Coronary artery (tissue), 2 donors: ENCODE measurements around the gene IRF9.

Experiments used
- DNase-seq: peaks from one replicate; pipeline ENCODE4 v3.0.0-alpha.2; 2017; ENCODE audit warnings: low spot score
- H3K27ac ChIP-seq, 2 donors: fragments of 200-600 bp; sonication (generic); one replicate each; pipeline ENCODE4 v1.5.1; 2016 to 2019
- H3K4me3 ChIP-seq: fragments of 200-600 bp; sonication (generic); 2 replicates; pipeline ENCODE4 v1.5.1; 2016; ENCODE audit warnings: mild to moderate bottlenecking, moderate library complexity
- TF ChIP-seq, protein P1 (sequence below): fragments of 200-600 bp; sonication (generic); IDR thresholded peaks from one replicate; pipeline ENCODE4 v1.5.1; 2019; ENCODE audit warnings: antibody characterized with exemption

The IRF9 gene

DNA sequence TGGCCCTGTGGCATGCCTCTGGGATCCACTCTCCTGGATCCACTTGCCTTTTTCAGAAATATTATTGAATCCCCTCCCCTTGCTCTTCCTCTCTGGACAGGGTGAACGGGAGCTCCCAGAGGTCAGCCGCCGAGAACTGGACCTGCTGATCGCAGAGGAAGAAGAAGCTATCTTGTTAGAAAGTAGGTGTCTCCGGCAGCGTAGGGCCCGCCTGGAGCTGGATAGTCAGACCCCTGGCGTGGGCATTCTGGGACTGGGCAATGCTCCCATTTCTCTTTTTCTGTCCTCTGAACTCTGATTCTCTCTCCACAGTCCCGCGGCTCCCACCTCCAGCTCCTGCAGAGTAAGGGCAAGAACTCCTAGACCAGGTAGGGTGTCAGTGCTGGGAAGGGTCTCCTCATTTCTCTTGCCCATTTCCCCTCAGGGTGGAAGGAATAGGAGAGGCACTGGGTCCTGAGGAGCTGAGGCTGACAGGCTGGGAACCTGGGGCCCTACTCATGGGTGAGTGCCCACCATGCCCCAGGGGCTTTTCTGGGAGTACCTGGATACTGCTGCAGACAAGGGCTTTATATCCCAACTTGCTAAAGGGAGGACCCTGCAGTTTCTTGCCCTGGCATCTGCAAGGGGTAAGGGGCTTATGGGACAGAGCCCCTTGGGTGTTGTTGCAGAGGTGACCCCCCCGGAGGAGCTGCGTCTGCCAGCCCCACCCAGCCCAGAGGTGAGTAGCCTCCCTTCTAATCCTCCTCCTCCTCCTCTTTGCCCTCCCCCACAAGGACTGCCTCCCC is 16.2 kb downstream of the IRF9 start:
- H3K27ac ChIP-seq = no peak overlapping the region
- H3K4me3 ChIP-seq = no peak overlapping the region
- DNase-seq = no peak
- TF ChIP-seq, protein P1, sequence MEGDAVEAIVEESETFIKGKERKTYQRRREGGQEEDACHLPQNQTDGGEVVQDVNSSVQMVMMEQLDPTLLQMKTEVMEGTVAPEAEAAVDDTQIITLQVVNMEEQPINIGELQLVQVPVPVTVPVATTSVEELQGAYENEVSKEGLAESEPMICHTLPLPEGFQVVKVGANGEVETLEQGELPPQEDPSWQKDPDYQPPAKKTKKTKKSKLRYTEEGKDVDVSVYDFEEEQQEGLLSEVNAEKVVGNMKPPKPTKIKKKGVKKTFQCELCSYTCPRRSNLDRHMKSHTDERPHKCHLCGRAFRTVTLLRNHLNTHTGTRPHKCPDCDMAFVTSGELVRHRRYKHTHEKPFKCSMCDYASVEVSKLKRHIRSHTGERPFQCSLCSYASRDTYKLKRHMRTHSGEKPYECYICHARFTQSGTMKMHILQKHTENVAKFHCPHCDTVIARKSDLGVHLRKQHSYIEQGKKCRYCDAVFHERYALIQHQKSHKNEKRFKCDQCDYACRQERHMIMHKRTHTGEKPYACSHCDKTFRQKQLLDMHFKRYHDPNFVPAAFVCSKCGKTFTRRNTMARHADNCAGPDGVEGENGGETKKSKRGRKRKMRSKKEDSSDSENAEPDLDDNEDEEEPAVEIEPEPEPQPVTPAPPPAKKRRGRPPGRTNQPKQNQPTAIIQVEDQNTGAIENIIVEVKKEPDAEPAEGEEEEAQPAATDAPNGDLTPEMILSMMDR = no peak

DNA sequence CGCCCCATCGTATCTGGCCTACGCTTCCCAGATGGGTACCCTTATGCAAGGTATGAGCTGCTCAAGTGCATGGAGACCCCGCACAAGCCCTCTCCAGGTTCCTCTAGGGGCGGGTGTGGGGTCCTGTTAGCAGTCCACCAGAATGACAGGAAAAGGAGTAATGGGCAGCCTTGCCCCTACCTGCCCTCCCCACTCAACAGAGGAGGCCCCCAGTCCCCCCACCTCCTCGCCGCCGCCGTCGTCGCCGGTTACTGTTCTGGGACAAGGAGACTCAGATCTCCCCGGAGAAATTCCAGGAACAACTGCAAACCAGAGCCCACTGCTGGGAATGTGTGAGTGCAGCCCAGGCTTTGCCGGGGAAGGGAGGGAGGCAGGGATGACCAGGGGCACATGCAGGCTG is 16.8 kb downstream of the IRF9 start:
- DNase-seq = no peak
- TF ChIP-seq, protein P1 = no peak
- Histone ChIP-seq H3K4me3 (no peak overlapping the region), H3K27ac (no peak overlapping the region)

DNA sequence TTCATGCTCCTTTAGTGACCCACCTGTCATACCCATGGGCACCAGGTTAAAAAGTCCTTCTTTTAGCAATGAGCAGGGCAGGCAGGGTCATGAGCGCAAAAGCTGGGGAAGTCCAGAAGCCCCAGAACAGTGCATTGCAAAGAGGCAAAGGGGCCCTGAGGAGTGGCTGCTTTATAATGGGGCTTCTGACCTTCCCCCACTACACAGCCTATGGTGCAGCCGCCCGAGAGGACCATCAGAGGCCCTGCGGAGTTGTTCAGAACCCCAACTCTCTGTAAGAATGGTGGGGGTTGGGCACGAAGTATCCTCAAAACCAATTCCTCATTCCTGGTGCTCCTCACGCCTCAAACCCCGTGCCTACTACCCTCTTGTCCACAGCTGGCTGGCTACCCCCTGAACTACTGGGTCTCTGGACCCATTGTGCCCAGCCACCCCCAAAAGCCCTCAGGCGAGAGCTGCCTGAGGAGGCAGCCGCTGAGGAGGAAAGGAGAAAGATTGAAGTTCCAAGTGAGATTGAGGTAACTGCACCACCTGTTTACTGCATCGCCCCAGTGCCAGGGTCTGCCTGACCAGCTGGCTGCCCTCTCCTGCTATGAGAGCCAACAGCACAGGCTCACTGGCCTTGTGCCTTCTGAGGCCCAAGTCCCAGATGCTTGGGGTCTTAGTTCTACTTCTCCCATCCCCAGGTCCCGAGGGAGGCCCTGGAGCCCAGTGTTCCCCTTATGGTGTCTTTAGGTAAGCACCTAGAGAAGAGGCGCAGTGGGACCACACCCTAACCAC is 17.5 kb downstream of the IRF9 start:
- DNase-seq = no peak

DNA sequence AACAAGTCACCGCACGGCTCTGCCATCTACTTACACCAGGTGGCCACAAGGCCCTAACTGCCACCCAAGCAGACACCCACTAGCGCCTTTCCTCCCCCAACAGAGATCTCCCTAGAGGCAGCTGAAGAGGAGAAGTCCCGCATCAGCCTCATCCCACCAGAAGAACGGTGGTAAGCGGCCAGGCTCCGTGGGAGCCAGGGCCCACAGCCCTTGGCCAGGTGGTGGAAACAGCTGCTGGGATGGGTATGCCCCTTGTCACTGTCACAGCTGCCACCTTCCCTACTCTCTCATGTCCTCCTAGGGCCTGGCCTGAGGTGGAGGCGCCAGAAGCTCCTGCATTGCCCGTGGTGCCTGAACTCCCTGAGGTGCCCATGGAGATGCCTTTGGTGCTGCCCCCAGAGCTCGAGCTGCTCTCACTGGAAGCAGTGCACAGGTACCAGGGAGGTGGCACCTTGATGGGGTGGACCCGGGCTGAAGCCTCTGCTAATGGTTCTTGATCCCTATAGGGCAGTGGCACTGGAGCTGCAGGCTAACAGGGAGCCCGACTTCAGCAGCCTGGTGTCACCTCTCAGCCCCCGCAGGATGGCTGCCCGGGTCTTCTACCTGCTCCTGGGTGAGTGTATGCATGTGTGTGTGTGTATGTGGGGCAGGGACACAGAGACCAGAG is 18.4 kb downstream of the IRF9 start:
- peak; percentile 71 for DNase-seq
- peak overlapping the region in 1 of 2 donors; percentile 77 for H3K27ac ChIP-seq
- no peak overlapping the region for H3K4me3 ChIP-seq
- TF ChIP-seq, protein P1 = no peak

More for the DNA sequence above, 17.5 kb downstream of the IRF9 start:
- H3K27ac ChIP-seq = peak overlapping the region in 1 of 2 donors; percentile 77
- TF ChIP-seq, protein P1 = no peak
- H3K4me3 ChIP-seq = no peak overlapping the region

DNA sequence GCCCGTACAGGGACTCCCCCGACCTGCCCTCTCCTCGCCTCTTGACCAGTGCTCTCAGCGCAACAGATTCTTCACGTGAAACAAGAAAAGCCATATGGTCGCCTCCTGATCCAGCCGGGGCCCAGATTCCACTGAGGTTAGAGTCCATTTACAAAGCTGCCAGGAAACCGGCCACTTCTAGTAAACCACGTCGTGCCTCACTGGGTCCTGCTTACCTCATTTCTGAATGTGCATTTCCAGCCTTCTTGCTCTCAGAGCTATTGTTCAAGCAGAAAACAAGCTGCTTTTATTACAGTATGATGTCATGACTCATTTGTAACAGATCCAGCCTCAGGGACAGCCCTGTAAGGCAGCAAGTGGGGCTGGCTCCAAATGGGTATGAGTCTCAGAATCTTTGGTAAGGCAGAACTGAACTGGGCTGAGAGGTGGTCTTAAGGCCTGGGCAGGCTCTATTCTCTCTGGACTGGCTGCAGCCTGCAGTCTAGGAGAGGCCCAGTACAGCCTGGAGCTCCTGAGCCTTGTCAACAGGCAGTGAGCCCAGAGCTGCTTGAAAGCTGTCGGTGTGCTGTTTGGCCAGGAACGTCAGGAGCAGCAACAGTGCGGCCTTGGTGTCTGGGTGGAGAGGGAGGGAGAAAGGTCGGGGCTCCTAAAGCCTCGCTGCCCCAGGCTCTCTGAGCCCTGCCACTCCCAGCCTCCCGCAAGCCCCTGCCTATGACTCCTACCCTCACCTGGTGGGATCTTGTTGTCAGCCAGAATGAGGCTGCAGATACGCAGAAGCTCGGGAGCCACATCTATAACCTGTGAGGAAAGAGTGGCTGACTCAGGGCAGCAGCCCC is 19.1 kb downstream of the IRF9 start:
- DNase-seq = peak; percentile 74
- H3K27ac ChIP-seq = peak overlapping the region in 1 of 2 donors; percentile 77

More for the DNA sequence above, 19.1 kb downstream of the IRF9 start:
- TF ChIP-seq, protein P1 = no peak
- H3K4me3 ChIP-seq = no peak overlapping the region
